NCI-H1092 (cell line): Measurements from ENCODE around the gene SLC66A1.

ENCODE experiments used
- DNase-seq: peaks from one replicate; lab custom pipeline; 2025; lab: John Stamatoyannopoulos, UW

SLC66A1 gene

GRCh38 chr1:19325958-19326747 is 14.0 kb downstream of the SLC66A1 start:
- DNase-seq = no peak

DNA sequence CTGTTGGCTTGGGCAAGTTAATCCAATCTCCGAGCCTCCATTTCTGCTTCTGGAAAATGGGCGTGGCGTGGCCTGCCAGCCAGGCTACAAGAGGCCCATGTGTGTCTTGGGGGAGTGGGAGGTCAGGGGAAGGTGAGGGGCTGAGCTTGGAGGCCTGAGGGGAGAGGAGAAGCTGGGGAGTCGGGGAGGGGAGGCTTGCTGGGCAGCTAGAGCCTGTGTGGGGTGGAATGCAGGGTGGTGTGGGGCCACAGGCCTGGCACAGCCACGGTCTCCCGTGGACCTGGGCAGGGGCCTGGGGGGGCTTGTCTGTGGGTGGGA is 14.6 kb downstream of the SLC66A1 start:
- DNase-seq = no peak

DNA sequence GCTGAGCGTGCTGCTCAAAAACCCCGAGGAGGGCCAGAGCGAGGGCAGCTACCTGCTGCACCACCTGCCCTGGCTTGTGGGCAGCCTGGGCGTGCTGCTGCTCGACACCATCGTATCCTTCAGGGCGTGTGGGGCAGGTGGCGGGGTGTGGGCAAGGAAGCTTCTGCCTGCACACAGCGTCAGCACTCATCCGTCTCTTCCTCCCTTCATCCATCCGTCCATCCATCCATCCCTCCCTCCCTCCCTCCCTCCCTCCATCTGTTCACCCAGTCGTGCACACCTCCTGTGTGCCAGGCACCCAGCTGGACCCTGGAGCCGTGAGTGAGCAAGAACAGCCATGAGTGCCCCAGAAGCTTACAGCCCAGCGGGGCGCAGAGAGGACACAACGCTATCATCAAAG is 15.2 kb downstream of the SLC66A1 start:
- no peak for DNase-seq

- DNase-seq = no peak
Measured at GRCh38 chr1:19327736-19328135, 15.6 kb downstream of the SLC66A1 start.

DNA sequence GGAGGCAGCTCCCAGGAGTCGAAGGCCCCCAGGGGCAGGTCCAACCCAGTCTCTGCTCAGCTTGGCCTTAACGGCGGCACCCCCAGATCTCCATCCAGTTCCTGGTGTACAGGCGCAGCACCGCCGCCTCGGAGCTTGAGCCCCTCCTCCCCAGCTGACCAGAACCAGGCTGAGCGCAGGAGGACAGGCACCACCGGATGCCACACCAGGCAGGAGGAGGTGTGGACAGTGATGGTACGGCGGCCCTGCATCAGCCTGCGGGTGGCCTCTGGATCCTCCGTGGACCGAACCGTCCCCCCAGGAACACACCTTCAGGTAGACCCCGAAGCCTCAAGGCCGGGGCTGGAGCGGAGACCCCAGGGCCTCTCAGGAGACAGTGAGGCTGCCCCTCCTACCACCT is 16.4 kb downstream of the SLC66A1 start:
- no peak for DNase-seq

- no peak for DNase-seq
Measured at GRCh38 chr1:19329188-19329587, 17.1 kb downstream of the SLC66A1 start.

GRCh38 chr1:19329611-19330010 is 17.5 kb downstream of the SLC66A1 start:
- no peak for DNase-seq

DNA sequence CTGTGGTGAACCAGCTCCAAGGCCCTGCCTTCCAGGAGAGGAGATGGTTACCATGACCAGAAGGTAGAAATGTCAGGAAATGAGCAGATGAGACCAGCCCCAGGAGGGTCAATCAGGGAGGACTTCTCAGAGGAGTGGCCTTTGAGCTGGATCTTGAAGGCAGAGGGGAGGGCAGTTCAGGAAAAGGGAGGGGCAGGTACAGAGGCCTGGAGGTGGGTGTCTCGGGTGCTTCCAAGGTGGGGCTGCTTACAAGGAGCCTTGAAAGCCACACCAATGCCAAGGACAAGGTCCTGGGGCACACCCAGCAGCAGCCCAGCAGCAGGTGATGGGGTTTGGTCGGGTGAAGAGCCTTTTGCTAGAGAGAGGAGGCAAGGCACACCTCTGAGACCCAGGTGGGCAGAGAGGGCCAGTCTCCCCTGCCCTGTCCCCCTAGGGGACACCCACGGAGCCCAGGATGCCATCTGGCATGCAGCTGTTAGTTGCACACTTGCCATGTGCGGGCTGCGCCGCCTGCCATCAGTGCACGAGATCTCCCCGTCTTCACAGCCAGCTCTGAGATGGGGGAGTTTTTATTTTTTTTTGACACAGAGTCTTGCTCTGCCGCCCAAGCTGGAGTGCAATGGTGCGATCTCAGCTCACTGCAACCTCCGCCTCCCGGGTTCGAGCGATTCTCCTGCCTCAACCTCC is 18.5 kb downstream of the SLC66A1 start:
- DNase-seq = no peak

- no peak for DNase-seq
Measured at GRCh38 chr1:19331262-19331878, 19.2 kb downstream of the SLC66A1 start.

- DNase-seq = no peak
Measured at GRCh38 chr1:19332832-19333231, 20.7 kb downstream of the SLC66A1 start.

DNA sequence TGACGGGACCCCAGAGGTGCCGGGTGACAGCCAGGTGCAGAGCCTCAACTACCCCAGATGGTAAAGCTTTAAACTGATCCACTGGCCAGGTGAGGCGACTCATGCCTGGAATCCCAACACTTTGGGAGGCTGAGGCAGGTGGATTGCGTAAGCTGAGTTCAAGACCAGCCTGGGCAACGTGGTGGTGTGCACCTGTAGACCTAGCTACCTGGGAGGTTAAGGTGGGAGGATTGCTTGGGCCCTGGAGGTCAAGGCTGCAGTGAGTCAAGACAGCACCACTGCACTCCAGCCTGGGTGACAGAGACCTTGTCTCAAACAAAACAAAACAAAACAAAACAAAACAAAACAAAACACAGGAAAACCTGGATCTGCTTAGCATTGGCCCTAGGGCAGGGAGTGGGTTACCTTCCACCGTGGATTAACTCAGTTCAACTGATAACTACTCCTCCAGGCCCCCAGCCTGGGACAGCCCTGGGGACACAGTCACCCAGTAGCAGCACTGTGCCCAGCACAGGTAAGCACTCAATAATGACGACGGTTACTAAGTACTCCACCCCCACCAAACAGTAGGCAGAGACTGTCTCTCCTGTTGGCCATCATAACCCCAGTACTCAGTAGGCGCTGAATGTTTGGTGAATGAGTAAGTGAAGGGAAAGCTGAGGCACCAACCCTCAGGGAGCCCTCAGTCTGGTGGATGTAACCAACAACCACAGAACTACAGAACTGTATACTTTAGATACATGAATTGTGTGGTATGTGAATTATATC is 21.6 kb downstream of the SLC66A1 start:
- DNase-seq = no peak

DNA sequence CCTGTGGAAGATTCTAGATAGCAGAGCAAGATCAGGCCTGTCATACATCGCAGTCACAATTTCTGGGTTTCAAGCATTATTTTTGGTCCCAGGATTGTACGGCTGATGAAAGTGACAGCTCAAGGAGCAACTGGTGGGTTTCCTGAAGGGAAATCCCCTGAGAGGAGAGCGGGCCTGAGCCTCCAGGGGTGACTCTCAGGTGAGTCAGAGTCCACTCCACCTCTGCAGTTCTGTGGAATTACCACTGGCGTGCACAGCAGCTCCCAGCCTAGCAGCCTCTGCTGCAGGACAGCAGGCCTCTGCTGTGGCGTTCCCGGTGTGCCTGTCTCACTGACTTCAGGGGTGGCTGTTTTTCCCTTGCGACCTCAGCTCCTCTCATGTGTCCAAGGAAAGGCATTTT is 24.4 kb downstream of the SLC66A1 start:
- no peak for DNase-seq

DNA sequence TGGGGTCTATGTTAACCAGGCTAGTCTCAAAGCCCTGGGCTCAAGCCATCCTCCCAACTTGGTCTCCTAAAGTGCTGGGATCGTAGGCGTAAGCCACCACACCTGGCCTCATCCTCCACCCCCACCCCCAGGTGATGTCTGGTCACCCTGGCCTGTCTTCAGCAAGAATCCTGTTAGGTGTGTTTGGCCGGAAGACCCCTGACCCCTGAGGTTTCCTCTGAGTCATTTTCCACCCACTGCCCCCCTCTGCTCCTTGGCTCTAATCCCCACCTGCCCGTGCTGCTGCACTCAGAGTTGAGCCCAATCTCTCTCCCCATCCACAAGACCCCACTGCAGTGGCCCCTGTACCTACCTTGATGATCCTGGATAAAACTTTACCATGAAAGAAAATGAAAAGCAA is 25.2 kb downstream of the SLC66A1 start:
- no peak for DNase-seq

- no peak for DNase-seq
Measured at GRCh38 chr1:19338323-19338762, 26.2 kb downstream of the SLC66A1 start.

- no peak for DNase-seq
Measured at GRCh38 chr1:19339214-19339861, 27.2 kb downstream of the SLC66A1 start.

- DNase-seq = no peak
Measured at GRCh38 chr1:19340387-19340937, 28.3 kb downstream of the SLC66A1 start.

DNA sequence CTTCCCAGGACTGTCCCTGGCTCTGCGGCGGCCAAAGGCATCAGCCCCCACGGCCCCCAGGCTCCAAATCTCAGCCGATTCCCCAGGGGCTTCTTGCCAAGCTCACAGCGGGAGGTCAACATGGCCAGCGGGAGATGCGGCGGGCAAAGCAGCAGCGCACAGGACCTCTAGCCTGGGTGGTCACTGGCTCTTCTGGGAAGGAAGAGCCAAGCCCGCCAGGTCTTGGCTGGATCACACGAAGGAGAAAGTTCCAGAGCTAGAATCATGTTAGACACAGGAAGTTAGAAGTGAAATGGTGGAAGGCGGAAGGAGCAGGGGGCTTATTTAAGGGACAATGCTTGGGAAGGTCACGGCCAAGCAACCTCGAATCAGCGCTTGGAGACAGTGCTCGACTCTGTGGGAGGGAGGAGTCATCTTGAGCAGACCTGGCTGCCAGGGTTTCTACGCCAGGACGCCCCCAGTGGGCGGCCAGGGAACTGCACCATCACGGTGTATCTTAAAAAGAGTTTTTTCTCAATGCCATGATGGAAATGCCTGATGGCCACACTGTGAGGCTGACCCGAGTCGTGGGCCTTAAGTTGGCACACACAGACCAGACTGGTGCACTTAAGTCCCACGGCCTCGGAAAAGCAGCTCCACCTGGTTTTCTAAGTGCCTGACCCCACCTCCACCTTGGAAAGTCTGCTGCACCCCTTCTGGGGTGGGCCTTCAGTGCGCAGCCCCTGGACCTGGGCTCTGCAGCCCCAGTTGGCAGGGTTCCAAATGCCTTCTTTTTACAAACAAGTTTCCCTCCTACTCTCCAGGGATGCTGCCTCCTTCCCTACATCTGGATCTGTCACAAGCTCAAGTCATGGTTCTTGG is 29.3 kb downstream of the SLC66A1 start:
- peak; percentile 37 for DNase-seq

GRCh38 chr1:19342062-19342750 is 30.1 kb downstream of the SLC66A1 start:
- DNase-seq = no peak

GRCh38 chr1:19342894-19343616 is 30.9 kb downstream of the SLC66A1 start:
- DNase-seq = no peak
